Body of pancreas (tissue), 4 donors: ENCODE results near the gene SYCP2. TPM values are rescaled to one million over a fixed set of nuclear protein-coding genes. Genes with fewer than 3 reads are reported as not detected.

Experiments
- ATAC-seq: fragments of 150-250 bp; one replicate; pipeline ENCODE4 v1.9.1; 2016
- DNase-seq, 4 donors: peaks; one replicate each; pipeline ENCODE4 v3.0.0-alpha.2; 2019
- H3K27ac ChIP-seq, 4 donors: fragments of 200-600 bp; sonication (generic); 1 replicate in 3 of 4; 2 replicates in 1 of 4; pipeline versions ENCODE4 v1.5.1 to v1.6.1; 2016 to 2019; ENCODE audit warnings: mild to moderate bottlenecking in 1 of 4, mixed read lengths in 1 of 4, moderate library complexity in 1 of 4
- H3K27me3 ChIP-seq, 2 donors: fragments of 200-600 bp; sonication (generic); one replicate each; pipeline ENCODE4 v1.6.0; 2016; ENCODE audit warnings: mild to moderate bottlenecking in 1 of 2
- H3K36me3 ChIP-seq, 2 donors: fragments of 200-600 bp; sonication (generic); replicated peaks in 1 of 2; 2 replicates each; pipeline ENCODE4 v1.5.1; 2016; ENCODE audit warnings: low read depth in 2 of 2; ENCODE audit not compliant: insufficient read depth in 1 of 2
- H3K4me1 ChIP-seq: fragments of 200-600 bp; sonication (generic); one replicate; pipeline ENCODE4 v1.6.0; 2016
- H3K4me3 ChIP-seq, 2 donors: fragments of 200-600 bp; sonication (generic); 1 replicate in 1 of 2; 2 replicates in 1 of 2; pipeline ENCODE4 v1.5.1; 2016 to 2019
- H3K9me3 ChIP-seq, 3 donors: fragments of 200-600 bp; sonication (generic); 1 replicate in 2 of 3; 2 replicates in 1 of 3; pipeline ENCODE4 v1.5.1; 2016
- CTCF ChIP-seq, 7 experiments: fragments of 450-650 bp in 4 of 7; fragments of 200-600 bp in 3 of 7; sonication (generic) in 3 of 7; IDR thresholded peaks; one replicate each; pipeline ENCODE4 v1.5.1; 2016 to 2019; ENCODE audit warnings: antibody characterized with exemption in 7 of 7
- POLR2A ChIP-seq, 3 donors: fragments of 450-650 bp; IDR thresholded peaks; one replicate each; pipeline ENCODE4 v1.6.1; 2016; ENCODE audit warnings: antibody characterized with exemption in 3 of 3, mild to moderate bottlenecking in 2 of 3
- WGBS, 2 donors: methylation state at CpG; one replicate each; pipeline ENCODE4 v1.1.5; 2017; 5-methylcytosine and 5-hydroxymethylcytosine counted together
- intact Hi-C: fragments of 100-400 bp; cut with DNase I; formaldehyde crosslinking; loops from one replicate; pipeline ENCODE4 v1.15.1; 2023
- total RNA-seq, 2 donors: library from RNA; depleted of rRNA; stranded (reverse); fragments of >200 nt; gene quantifications; one replicate each; pipeline ENCODE4 v1.1.0, GENCODE V29; 2016

SYCP2 gene
- total RNA-seq, 2 donors from 2014 or later, result 3.6 to 15.3 TPM

DNA sequence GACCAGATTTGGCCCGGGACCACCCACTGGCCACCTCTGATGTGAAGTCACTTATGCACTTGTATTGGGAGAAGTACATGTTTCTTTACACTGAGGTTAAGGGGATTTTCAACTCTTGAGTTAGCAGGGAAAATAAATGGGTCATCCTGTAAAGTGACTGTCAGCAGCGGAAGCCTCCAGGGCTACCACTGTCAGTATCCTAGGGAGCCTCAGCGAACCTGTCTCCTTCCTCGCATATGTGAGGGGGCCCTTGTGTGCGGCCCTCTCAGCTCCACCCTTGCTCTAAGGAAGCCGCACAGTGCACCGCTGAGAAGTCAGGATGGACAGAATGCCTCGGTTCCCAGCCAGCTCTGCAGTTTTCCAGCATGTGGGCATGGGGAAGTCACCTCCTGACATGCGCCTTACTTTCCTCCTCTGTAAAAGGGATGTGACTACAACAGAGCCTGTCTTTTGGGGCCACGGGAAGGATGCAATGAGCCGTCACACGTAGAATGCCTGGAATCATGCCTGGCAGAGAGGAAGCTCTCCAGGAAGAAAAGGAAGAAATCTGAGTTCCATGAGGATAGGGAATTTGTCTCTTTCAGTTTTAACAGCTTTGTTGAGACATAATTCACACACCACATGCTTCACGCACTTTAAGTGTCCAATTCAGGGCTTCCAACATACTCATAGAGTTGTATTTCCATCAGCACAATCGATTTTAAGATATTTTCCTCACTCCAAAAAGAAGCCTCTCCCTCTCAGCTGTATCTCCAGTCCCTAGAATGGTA is 115.4 kb downstream of the SYCP2 start:
- intact Hi-C loops, result no loop called here
- WGBS, 2 donors, result 68 to 73% methylated on average over 9 to 14 of the region's 14 CpGs
- H3K4me3 ChIP-seq, result no peak overlapping the region
- H3K4me1 ChIP-seq, result no peaks in the 10 kb centered on the region
- TF ChIP-seq POLR2A (IDR thresholded peaks at IDR 0.05) (no peak), CTCF (IDR thresholded peaks at IDR 0.05) (no peak)
- no peak overlapping the region for H3K27ac ChIP-seq
- ATAC-seq (no peak), DNase-seq (no peak)
- no peaks in the 10 kb centered on the region for H3K9me3 ChIP-seq
- H3K36me3 ChIP-seq, result no peaks in the 10 kb centered on the region
- no peaks in the 10 kb centered on the region for H3K27me3 ChIP-seq

DNA sequence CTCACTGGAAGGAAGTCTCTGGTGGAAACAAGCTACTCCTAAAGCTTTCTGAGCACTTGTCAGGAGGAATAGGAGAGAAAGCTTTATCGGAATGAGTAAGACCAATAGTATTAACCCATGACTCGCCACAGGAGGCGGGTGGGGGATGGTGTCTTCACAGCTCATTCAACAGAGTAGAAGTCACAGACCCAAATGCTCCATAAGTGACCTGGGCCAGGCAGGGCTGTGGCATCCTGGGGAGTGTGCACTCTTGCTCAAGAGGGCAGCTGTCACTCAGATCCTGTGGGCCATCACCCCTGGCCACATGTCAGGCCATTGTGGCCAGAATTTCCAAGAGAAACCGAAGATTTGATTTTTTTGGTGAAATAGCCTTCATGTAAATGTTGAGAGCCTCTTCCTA is 116.0 kb downstream of the SYCP2 start:
- Histone ChIP-seq H3K4me3 (no peak overlapping the region), H3K36me3 (no peaks in the 10 kb centered on the region), H3K9me3 (no peaks in the 10 kb centered on the region), H3K27me3 (no peaks in the 10 kb centered on the region), H3K4me1 (no peaks in the 10 kb centered on the region), H3K27ac (no peak overlapping the region)
- no peak for ATAC-seq
- intact Hi-C loops, result no loop called here
- no peak for TF ChIP-seq POLR2A (IDR thresholded peaks at IDR 0.05)
- no peak for TF ChIP-seq CTCF (IDR thresholded peaks at IDR 0.05)
- no peak for DNase-seq
- WGBS, 2 donors, result 65 to 73% methylated on average over 4 of the region's 4 CpGs

GRCh38 chr20:59816146-59816738 is 117.2 kb downstream of the SYCP2 start:
- intact Hi-C loops, result no loop called here
- H3K4me3 ChIP-seq, result no peak overlapping the region
- H3K4me1 ChIP-seq, result no peaks in the 10 kb centered on the region
- H3K27me3 ChIP-seq, result no peaks in the 10 kb centered on the region
- no peak for ATAC-seq
- no peaks in the 10 kb centered on the region for H3K36me3 ChIP-seq
- WGBS, 2 donors, result 89 to 95% methylated on average over 3 to 4 of the region's 4 CpGs
- H3K9me3 ChIP-seq, result no peaks in the 10 kb centered on the region
- no peak for TF ChIP-seq CTCF (IDR thresholded peaks at IDR 0.05)
- no peak for TF ChIP-seq POLR2A (IDR thresholded peaks at IDR 0.05)
- no peak for DNase-seq
- H3K27ac ChIP-seq, result no peak overlapping the region

GRCh38 chr20:59814840-59815340 is 118.5 kb downstream of the SYCP2 start:
- DNase-seq, result no peak
- H3K4me1 ChIP-seq, result no peaks in the 10 kb centered on the region
- 72 to 83% methylated on average over 8 of the region's 8 CpGs for WGBS, 2 donors
- no peak overlapping the region for H3K4me3 ChIP-seq
- H3K9me3 ChIP-seq, result no peaks in the 10 kb centered on the region
- no peak for ATAC-seq
- TF ChIP-seq CTCF (IDR thresholded peaks at IDR 0.05) (no peak), POLR2A (IDR thresholded peaks at IDR 0.05) (no peak)
- H3K27ac ChIP-seq, result no peak overlapping the region
- H3K27me3 ChIP-seq, result no peaks in the 10 kb centered on the region
- H3K36me3 ChIP-seq, result no peaks in the 10 kb centered on the region
- intact Hi-C loops, result no loop called here
